HEK293T (cell line): Measurements from ENCODE around the gene PPP6R2.

Experiments used
- CTBP1 ChIP-seq: fragments of 450-650 bp; IDR thresholded peaks from 2 replicates; pipeline ENCODE4 v1.6.1; 2016; ENCODE audit warnings: borderline replicate concordance
- ELF4 ChIP-seq: fragments of 450-650 bp; IDR thresholded peaks from 2 replicates; pipeline ENCODE4 v1.6.1; 2017; ENCODE audit warnings: antibody characterized with exemption
- FOXK2 ChIP-seq: fragments of 450-650 bp; IDR thresholded peaks from 2 replicates; pipeline ENCODE4 v1.6.1; 2016; ENCODE audit warnings: mild to moderate bottlenecking
- FOXM1 ChIP-seq: fragments of 450-650 bp; IDR thresholded peaks from 2 replicates; pipeline ENCODE4 v1.6.1; 2017; ENCODE audit warnings: mild to moderate bottlenecking, borderline replicate concordance
- L3MBTL2 ChIP-seq: fragments of 450-650 bp; conservative IDR thresholded peaks from 2 replicates; pipeline ENCODE4 v1.6.1; 2016; ENCODE audit warnings: mild to moderate bottlenecking
- NFRKB ChIP-seq: fragments of 450-650 bp; IDR thresholded peaks from 2 replicates; pipeline ENCODE4 v1.6.1; 2016; ENCODE audit warnings: mild to moderate bottlenecking, moderate library complexity
- SP1 ChIP-seq: fragments of 450-650 bp; IDR thresholded peaks from 2 replicates; pipeline ENCODE4 v1.6.1; 2017
- SUZ12 ChIP-seq: fragments of 450-650 bp; IDR thresholded peaks from 2 replicates; pipeline ENCODE4 v1.6.1; 2016; ENCODE audit warnings: mild to moderate bottlenecking
- TARDBP ChIP-seq: fragments of 450-650 bp; IDR thresholded peaks from 2 replicates; pipeline ENCODE4 v1.6.1; 2016
- ZNF384 ChIP-seq: fragments of 450-650 bp; IDR thresholded peaks from 2 replicates; pipeline ENCODE4 v1.6.1; 2016

DNA sequence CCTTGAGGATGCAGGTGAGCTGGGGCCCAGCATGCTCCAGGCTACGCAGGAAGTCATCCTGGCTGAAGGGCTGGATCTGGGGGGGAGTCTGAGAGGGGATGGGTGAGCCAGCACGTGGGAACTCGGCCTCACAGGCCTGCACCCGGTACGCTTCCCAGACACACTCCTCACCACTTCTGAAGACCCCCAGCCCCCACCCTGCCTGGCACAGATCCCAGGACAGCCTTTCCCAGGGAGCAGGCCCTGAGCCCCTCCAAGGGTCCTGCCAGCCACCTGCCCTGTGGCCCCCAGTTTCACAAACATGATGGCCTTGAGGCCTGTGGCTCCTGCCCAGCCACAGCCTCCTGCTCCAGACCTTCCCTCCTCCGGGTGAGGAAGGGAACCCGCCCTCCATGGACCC lies 30.1 kb upstream of the PPP6R2 start:
- TF ChIP-seq FOXK2, result no peak
- no peak for TF ChIP-seq ELF4
- TF ChIP-seq SP1, result no peak
- TF ChIP-seq ZNF384, result no peak
- TF ChIP-seq SUZ12, result no peak
- no peak for TF ChIP-seq FOXM1
- no peak for TF ChIP-seq CTBP1
- TF ChIP-seq L3MBTL2, result no peak
- TF ChIP-seq TARDBP, result no peak
- no peak for TF ChIP-seq NFRKB
